NCI-H2107 treated with DMSO at 0.1 percent for 48 hours (cell line): ENCODE results near the gene FBXW8.

Source experiments
- DNase-seq: peaks from one replicate; lab custom pipeline; 2025; ENCODE audit not compliant: unreplicated experiment; lab: John Stamatoyannopoulos, UW

Gene FBXW8, protein sequence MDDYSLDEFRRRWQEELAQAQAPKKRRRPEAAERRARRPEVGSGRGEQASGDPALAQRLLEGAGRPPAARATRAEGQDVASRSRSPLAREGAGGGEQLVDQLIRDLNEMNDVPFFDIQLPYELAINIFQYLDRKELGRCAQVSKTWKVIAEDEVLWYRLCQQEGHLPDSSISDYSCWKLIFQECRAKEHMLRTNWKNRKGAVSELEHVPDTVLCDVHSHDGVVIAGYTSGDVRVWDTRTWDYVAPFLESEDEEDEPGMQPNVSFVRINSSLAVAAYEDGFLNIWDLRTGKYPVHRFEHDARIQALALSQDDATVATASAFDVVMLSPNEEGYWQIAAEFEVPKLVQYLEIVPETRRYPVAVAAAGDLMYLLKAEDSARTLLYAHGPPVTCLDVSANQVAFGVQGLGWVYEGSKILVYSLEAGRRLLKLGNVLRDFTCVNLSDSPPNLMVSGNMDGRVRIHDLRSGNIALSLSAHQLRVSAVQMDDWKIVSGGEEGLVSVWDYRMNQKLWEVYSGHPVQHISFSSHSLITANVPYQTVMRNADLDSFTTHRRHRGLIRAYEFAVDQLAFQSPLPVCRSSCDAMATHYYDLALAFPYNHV

DNA sequence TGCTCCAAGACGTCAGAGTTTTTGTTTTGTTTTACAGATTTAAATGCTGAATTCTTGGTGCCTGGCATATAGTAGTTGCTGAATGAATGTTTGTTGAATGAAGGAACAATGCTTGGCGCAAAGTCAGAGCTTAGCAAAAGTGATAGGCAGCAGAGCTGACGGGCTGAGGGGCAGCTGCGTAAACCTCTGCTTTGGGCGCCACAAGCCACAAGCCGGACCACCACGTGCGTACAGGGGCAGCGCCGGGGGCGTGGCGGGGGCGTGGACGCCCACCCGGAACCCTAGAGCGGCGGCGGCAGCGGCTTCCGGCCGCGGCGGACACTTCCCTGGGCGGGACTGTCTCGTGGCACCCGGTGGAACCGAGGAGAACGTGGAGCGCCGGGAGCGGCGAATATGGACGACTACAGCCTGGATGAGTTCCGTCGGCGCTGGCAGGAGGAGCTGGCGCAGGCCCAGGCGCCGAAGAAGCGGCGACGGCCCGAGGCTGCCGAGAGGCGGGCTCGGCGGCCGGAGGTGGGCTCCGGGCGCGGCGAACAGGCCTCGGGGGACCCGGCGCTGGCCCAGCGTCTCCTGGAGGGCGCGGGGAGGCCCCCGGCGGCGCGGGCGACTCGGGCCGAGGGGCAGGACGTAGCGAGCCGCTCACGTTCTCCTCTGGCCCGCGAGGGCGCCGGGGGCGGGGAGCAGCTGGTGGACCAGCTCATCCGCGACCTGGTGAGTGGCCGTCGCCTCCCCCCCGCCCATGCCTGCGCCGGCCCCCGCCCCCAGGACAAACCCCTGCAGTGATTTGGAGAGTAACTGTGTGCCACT lies at the start of gene FBXW8:
Gene FBXW8, plus strand, starts transcription at position 306 of the 807 bp plus-strand sequence. Its CDS starts 88 bp downstream, at position 394.
- peak; percentile 30 for DNase-seq

DNA sequence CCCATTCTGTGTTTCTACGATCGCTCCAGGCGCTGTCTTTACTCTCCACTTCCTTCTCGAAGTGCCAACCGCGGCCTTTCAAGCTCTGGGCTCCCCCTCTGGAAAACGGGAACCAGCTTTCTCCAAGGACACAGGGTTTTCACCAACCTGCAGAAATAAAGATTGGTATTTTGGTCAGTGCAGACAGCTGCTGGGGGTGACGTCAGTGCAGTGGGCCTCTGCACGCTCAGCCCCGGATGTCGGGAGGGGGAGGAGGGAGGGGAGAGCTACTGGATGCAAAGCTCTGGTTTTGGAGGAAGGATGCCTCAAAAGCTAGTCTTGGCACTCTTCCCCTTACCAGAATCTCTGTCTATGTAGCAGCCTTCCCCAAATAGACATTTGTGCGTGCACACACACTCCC lies 49.4 kb upstream of the FBXW8 start:
- DNase-seq, result peak; percentile 23

DNA sequence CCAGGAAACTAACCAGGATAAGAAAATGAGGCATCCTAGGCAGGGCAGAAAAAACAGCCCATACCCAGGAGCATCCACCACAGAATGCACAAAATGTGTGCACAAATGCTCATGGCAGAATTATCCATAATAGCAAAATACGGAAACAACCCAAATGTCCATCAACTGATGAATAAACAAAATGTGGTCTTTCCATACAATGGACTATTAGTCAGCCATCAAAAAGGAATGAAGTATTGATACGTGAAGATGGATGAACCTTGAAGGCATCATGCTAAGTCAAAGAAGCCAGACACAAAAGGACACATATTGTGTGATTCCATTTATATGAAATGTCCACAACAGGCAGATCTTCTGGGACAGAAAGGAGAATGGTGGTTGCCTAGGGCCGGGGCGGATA lies 48.6 kb upstream of the FBXW8 start:
- no peak for DNase-seq

DNA sequence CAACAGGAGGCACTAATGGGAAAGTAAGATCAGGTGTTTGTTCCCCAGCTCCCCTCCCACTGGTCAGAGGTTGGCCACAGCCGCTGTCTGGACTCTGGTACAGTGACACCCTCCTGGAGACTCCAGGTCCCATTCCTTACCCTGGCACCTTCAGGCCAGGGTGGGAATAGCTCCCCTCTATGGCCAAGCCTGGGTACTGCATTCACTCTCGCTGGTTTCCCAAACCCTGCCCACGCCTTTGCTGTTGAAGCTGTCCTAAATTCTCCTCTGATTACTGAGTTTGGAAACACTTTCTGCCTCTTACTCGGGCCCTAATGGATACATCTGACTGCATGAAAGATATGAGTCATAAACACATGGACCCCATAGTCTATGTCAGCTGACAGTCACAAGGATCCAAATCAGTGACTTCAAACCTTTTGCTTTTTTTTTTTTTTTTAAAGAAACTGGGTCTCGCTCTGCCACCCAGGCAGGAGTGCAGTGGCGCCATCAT lies 47.4 kb upstream of the FBXW8 start:
- no peak for DNase-seq

DNA sequence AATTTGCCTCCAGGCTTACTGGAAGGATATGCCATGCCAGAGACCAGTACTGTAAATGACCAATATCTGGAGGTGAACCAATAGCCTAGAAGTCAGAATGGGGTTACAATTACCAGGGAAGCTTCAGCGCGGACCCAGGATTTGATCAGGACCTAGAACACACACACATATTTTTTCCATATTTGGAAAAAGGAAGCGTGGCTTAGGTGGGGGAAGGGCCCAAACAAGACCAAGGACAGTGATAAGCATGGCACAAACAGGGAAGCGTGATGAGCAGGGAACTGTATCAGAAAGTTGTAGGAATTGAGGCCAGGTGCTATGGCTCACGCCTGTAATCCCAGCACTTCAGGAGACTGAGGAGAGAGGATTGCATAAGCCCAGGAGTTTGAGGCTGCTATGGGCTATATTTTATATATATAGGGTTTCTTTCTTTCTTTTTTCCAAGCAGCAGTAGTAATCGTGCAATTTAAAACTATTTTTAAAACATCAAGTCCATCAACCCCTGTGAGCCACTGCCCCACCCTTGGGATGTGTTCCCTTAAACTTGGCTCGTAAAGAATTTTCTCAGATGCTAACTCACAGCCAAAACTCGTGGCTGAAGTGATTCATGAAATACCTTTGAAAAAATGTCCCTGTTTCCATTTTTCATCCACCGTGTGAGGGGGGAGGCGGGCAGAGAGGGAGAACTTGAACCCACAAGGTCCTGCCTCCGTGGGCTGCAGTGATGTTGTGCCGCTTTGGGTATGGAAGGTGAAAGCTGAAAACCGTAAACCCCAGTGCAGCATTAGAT lies 46.2 kb upstream of the FBXW8 start:
- DNase-seq, result no peak

DNA sequence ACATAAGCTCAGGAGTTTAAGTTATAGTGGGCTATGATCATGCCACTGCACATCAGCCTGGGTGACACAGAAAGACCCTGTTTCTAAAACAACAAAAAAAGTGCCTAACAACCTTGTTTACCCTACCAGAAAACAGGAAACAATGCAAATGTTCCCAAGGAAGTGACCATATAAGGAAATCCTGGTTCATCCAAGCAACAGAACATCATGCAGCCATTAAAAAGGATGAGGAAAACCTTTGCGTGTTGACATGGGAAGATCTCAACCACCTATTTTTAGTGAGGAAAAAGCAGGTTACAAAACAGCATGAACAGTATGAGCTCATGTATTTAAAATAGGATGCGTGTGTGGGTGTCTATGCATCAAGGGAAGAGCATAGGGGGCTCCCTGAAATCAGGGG lies 43.2 kb upstream of the FBXW8 start:
- DNase-seq, result no peak

DNA sequence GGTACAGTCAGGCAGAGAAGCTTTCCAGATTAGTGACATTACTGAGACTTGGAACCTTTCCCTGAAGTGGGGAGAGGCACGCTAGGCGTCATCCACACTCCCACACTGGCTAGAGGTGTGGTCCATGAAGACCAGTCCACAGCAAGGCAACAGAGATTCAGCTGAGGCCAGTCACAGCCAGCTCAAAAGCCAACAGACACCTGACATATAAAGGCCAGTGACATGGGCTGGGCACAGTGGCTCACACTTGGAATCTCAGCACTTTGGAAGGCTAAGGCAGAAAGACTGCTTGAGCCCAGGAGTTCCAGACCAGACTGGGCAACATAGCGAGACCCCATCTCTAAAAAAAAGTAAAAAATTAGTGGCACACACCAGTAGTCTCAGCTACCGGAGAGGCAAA lies 40.4 kb upstream of the FBXW8 start:
- no peak for DNase-seq

DNA sequence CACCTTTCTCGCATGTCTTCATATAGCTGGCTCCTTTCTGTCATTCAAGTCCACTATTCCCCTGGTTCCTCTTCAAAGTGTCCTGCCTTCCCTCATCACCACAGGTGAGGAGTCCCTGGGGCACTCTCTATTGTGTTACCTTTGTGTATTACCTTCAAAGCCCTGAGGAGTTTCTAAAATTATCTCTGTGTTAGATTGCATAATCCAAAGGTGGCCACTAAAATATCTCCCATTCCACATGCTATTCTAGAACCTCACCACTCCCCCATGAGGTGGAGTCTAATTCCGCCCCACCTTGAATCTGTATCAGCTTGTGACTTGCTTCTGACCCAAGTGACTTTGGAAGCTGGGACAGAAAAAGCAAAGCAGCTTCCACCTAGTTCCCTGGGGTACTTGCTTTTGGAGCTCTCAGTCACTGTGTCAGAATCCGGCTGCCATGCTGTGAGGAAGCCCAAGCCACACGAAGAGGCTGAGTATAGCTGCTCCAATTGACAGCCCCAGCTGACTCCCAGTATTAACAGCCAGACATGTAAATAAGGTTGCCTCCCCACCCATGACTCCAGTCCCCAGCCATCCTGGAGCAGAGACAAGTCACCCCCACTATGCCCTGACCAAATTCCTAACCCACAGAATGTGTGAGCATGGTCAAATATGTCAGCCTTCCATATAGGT lies 36.3 kb upstream of the FBXW8 start:
- DNase-seq, result no peak

DNA sequence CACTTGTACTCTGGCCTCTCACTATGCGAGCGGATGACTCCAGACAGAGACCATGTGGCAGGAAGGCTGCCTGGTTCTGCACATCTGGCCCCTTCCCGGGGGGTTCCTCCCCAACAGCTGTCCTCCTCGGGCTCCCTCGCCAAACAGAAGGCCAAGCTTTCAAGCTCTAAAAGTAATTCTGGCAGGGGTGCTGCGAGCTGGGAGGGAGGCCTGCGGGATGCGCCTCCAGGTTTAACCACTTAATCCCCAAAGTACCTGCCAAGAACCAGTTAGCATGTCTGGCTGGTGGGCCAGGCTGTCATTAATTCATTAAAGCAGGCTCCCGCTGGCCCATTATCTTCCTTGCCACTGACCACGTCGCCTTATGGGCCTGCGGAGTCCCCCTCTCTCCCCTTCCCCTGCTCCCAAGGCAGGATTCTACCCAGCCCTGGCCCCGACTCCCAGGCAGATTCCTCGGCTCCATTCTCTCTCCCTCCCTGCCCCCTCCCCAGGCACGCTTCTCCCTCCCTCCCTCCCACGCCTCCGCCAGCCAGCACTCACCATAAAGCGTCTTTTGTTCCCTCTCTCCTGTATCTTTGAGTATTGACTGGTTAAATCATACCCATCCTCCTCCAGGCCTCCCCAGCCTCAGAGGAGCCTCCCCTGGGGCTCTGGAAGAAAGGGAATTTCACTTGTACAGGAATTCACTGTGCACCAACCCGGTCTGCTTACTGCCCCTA lies 34.4 kb upstream of the FBXW8 start:
- no peak for DNase-seq

DNA sequence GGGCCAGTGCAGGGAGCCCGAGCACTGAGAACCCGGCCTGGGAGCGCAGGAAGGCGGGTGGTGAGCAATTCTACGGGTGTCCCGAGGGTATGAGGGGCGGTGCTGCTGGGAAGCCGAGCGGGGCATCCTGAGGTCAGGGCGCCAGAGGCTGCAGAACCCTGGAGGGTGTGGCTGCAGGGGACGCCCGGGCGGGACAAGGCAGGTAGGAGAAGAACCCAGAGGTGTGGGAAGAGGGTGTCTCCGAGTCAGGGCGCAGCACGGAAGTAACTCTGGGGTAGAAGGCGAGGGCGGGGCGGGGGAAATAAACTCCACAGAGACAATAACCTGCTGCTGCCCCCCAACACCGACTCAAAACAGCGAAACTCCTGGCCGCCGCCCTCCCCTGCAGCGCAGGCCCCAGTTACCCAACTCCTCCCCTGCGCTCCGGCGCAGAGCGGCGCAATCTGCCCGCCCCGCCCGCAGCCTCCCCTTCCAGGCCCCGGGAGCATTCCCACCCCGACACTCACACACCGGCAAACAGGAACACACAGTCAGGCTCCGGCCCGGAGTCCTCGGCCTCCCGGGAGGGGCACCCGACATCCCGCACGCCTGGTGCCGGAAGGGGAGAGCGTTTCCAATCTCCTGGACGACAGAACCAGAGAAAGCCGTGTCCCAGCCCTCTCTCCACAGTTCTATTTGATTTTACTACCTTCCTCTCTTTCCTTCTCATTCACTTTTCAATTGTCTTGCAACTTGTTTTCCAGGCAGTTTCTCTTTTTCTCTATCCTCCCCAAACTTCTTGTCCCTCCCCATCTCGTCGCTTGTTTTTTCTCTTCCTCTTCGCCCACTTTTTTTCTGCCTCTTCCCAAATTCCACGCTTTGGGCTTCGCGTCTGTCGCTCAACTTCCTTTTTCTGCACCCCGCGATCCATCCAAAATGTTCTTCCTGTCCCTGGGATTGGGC lies 31.9 kb upstream of the FBXW8 start:
- no peak for DNase-seq

DNA sequence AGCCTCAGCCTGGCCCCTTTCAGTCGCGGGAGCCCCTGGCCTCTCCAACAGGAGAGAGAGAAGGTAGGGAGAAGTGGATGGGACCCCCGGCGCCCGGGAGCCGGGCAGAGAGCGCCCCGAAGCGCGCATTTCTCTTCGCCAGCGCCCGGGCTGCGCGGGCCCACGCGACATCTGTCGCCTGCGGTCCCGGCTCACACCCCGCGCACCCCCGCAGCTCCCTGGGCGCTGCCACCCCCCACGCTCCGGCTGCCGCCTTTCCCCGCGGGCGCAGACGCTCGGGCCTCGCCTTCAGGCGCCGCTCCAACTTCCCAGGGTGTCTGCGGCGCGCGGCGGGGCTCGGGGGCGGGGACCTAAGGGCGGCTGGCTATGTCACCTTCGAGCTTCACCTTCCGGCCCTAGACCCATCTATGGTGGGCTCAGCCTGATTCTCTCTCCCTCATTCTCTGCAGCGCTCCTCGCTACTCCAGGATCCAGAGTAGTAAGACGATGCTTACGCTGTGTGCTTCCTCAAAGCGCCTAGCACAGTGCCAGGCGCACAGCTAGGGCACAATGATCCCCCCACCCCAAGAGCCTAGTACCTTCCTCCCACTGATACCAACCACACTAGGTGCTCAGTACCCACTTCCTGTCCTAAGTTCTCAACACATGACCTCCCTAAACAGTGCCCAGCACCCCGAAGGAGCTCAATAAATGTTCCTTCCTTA lies 31.1 kb upstream of the FBXW8 start:
- DNase-seq, result no peak

DNA sequence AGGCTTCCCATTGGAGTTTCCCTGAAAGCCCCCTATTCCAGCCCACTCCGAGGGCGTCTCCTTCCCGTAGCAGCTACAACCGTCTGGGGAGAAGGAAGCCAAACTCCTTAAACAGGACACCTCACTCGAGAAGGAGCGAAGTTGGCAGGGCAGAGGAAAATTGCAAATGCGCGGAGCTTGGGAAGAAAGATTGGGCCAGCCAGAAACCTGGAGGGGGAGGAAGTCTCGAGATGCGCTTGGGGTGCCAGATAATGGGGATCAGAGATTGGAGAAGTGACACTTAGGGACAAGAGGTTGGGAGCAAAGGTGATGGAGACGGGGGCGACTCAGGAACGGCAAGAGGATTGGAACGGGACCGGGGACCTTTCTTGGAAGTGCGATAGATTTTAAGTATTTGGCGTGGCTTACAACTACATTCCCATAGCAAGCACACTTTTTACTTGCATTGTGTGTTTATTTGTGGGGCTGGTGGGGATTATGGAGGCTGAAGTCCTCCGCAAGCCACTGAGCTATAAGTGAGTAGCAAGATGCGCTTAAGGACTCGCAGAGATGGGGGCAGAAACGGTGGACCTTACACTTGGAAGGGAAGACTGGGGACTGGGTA lies 30.4 kb upstream of the FBXW8 start:
- DNase-seq, result no peak

DNA sequence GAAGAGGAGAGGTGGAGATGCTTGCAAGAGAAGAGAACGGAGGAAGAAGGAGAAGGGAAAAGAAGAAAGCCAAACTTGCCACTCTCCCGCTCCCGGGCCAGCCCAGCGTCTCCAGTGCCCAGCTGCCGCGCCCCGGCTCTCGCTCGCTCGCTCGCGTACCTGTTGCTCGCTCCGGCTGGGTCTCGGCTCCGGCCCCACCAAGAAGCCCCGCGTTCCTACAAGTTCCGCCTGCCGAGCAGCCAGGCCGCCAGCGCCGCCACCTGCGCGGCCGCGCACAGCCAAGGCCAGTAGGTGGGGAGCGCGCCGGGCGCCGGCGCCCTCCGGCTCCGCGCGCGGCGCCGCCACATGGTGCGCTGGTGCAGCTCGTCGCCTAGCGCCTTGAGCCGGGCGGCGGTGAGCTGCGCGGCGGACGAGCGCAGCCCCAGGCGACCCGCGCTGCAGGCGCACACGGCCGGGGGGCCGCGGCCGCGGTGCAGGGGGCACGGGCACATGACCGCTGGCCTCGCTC lies 29.9 kb upstream of the FBXW8 start:
- peak; percentile 14 for DNase-seq

DNA sequence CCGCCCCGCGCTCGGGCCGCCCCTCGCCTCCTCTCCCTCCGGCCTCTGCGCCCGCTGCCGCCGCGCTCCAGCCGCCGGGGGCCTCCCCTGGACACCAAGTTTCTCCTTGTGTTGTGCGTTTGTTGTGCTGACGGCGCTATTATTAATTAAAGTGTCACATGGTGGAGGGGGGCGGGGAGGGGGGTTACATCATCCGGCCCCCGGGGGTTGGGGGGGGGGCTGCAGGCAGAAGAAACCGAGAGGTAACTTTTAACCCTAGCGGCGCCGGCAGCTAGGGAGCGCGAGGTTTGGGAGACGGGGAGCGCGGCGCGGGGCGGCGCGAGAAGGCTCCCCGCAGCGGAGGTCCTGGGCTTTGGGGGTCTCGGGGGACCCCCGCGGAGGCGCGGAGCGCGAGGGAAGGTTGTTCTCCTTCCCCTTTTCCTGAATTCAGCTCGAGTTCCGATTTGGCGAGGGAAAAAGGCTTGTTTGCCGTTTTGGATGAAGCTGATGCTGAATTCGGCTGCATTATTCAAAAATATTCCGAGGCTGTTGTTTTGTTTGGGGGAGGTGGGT lies 29.3 kb upstream of the FBXW8 start, which contains the start of gene HRK:
Gene HRK, minus strand, starts transcription at position 117 of the 552 bp plus-strand sequence. CDS start 134 bp downstream, outside the sequence.
- no peak for DNase-seq

DNA sequence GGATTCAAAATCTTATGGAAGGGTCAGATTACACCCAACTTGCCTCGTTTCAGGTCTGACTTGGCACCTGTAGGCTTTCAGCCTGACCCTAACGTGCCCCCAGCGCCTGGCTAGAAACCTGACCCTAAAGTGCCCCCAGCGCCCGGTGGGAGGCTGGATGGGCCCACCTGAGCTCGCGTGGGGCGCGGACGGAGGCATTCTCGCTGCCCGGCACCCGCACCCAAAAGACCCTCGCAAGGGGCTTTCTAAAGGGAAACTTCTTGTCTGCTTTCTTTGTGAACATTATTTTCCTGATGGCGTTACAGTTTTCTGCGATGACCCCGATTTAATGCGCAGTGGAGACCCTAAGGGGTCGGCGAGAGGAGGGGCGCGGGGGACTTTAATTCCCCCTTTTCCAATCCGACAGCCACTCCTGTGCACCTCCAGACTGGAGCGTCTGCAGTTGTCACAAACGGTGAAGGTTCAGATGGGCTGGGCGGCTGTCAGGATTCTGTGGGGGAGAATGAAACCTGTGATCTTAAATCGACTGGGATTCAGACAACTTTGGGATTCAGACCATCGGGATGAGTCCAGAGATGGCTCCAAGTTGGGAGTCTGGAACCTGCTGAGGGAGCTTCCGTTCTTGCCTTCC lies 28.8 kb upstream of the FBXW8 start:
- no peak for DNase-seq

DNA sequence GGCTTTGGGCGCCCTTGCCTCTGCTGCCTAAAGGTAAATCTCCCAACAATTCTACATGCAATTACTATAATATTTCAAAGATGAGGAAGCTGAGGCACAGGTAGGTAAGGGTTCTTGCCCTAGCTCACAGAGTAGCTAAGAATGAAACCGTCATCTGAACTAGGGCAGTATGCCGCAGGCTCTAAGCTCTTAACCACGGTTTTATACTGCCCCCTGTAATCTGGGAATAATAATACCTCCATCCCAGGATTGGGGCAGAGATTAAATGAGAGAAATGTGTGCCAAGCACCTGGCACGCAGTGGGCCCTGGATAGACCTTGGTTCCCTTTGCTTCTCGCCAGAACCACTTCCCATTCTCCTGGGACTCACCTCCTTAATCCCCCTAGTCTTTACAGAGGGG lies 28.0 kb upstream of the FBXW8 start:
- peak; percentile 53 for DNase-seq
